ES-I3 (cell line): Measurements from ENCODE around the gene THSD7A.

Experiments
- H3K36me3 ChIP-seq: 2 replicates; pipeline ENCODE4 v1.6.1; 2013; ENCODE audit warnings: mild to moderate bottlenecking, low read length, control low read depth, moderate library complexity; ENCODE audit not compliant: insufficient read depth
- H3K4me1 ChIP-seq: 2 replicates; pipeline ENCODE4 v1.6.1; 2013; ENCODE audit warnings: mild to moderate bottlenecking, control low read depth, low read length; ENCODE audit not compliant: insufficient read depth
- H3K9ac ChIP-seq: 2 replicates; pipeline ENCODE4 v1.6.1; 2013; ENCODE audit warnings: low read depth, mild to moderate bottlenecking, low read length, moderate library complexity
- H3K9me3 ChIP-seq: 2 replicates; pipeline ENCODE4 v1.6.1; 2013; ENCODE audit warnings: mild to moderate bottlenecking, low read length, moderate library complexity; ENCODE audit not compliant: control insufficient read depth, insufficient read depth

Gene THSD7A

DNA sequence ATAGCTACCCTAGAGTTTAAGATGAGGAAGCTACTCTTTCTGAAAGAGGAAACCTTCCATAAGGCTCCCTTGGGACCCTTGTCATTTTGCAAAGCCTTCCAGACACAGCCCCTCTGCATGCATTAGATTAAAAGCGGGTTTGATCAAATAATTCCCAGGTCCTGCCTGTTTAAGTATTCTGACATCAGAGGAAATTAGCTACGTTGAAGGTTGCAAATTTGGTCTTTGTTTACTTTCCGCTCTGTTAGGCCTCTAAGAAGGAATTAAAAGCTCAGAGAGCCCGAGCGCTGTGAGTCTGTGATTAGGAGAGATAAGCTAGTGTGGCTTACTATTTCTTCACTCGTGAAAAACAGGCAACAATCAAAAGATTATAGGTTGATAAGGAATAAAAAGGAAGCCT lies 1.4 kb upstream of the THSD7A start:
- H3K9ac ChIP-seq: no peak overlapping the region
- H3K9me3 ChIP-seq: no peaks in the 10 kb centered on the region
- no peaks in the 10 kb centered on the region for H3K36me3 ChIP-seq
- peaks cover 6% of the 10 kb centered on the region; the same call in 1 of the 2 replicates for H3K4me1 ChIP-seq

DNA sequence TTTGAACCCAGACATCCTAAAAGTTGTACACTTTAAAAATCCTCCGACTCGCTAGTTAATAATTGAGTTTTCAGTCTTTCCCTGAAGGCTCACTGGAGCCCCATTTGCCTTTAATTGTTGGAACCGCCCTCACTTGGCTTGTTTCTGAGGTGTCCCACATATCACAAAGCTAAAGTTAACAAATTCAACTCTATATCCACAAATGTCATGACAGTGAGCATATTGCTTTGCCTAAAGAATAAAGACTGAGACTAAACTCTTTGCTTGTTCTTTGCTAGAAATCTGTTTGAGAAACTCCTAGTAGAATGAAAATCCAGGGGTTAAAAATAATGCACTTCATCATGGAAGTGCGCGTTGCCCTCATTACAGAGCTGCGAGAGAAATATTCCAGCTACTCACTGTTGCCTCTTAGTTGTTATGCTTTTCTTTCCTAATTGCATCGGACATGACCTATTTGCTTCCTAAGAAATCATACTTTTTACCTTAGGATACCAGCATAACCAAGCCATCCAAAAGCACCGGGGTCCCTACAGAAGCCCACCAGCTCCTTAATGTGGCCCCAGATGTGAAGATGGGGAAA lies 752 bp downstream of the THSD7A start:
- H3K36me3 ChIP-seq: no peaks in the 10 kb centered on the region
- H3K9me3 ChIP-seq: no peaks in the 10 kb centered on the region
- H3K9ac ChIP-seq: peak overlapping the region; percentile 77
- peaks cover 6% of the 10 kb centered on the region; the same call in 1 of the 2 replicates for H3K4me1 ChIP-seq

GRCh38 chr7:11830582-11831155 lies 1.3 kb downstream of the THSD7A start:
- H3K4me1 ChIP-seq: peaks cover 6% of the 10 kb centered on the region; the same call in 1 of the 2 replicates
- H3K36me3 ChIP-seq: no peaks in the 10 kb centered on the region
- H3K9me3 ChIP-seq: no peaks in the 10 kb centered on the region
- peak overlapping the region; percentile 77 for H3K9ac ChIP-seq

GRCh38 chr7:11829954-11830353 lies 2.0 kb downstream of the THSD7A start:
- Histone ChIP-seq H3K9ac (no peak overlapping the region), H3K4me1 (peaks cover 6% of the 10 kb centered on the region; the same call in 1 of the 2 replicates), H3K36me3 (no peaks in the 10 kb centered on the region), H3K9me3 (no peaks in the 10 kb centered on the region)

DNA sequence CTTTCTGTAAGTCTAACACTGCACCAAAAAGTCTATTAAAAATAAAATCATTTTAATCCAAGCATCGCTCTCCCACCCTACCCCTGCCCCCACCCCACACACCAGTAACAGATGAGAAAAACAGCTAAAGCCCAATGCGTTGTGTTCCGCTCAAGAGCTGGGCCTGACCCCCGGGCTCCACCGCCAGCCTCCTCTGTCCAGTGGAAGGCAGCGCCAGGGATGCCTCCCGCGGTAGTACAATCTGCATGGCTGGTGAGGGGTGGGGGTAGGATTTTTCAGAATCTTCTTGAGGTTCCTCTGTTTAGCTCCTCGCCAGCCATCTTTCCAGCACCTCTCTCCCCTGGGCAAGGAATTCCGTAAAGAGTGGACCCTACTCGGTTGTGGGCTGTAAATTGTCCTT lies 12.1 kb downstream of the THSD7A start:
- no peak overlapping the region for H3K9ac ChIP-seq
- H3K9me3 ChIP-seq: no peaks in the 10 kb centered on the region
- no peaks in the 10 kb centered on the region for H3K36me3 ChIP-seq
- H3K4me1 ChIP-seq: no peaks in the 10 kb centered on the region

DNA sequence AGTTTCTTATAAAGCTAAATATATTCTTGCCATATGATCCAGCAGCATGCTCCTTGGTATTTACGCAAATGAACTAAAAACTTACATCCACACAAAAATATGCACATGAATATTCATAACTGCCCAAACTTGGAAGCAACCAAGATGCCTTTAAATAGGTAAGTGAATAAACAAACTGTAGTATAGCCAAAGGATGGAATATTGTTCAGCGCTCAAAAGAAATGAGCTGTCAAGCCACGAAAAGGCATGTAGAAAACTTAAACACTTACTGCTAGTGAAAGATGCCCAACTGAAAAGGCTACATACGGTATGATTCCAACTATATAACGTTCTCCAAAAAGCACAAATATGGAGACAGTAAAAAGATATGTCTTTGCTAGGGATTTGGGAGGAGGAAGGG lies 12.7 kb downstream of the THSD7A start:
- no peaks in the 10 kb centered on the region for H3K4me1 ChIP-seq
- H3K9me3 ChIP-seq: no peaks in the 10 kb centered on the region
- no peaks in the 10 kb centered on the region for H3K36me3 ChIP-seq
- no peak overlapping the region for H3K9ac ChIP-seq

DNA sequence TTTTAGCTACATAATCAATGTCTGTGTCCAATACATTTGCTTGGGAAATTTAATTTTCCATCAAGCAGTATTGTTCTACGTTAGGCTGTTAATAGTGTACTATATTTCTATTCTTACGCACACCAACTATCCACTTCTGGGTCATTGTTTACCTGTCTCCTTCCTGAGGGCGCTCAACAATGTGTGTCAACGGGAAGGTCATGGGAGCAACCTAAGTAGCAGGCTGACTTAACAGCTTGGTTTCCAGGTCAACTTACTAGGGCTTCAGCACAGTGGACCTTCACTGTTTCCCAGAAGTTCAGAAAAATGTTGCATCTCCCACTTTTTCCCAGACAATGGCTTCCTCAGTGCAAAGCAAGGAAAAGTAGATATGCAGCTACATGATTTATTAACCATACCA lies 13.7 kb downstream of the THSD7A start:
- H3K9ac ChIP-seq: no peak overlapping the region
- no peaks in the 10 kb centered on the region for H3K4me1 ChIP-seq
- no peaks in the 10 kb centered on the region for H3K36me3 ChIP-seq
- no peaks in the 10 kb centered on the region for H3K9me3 ChIP-seq

GRCh38 chr7:11817111-11817740 lies 14.8 kb downstream of the THSD7A start:
- no peaks in the 10 kb centered on the region for H3K9me3 ChIP-seq
- H3K4me1 ChIP-seq: no peaks in the 10 kb centered on the region
- H3K36me3 ChIP-seq: no peaks in the 10 kb centered on the region
- H3K9ac ChIP-seq: no peak overlapping the region

GRCh38 chr7:11811709-11812108 lies 20.3 kb downstream of the THSD7A start:
- Histone ChIP-seq H3K9ac (no peak overlapping the region), H3K4me1 (no peaks in the 10 kb centered on the region), H3K9me3 (no peaks in the 10 kb centered on the region), H3K36me3 (no peaks in the 10 kb centered on the region)

- no peak overlapping the region for H3K9ac ChIP-seq
- no peaks in the 10 kb centered on the region for H3K9me3 ChIP-seq
- no peaks in the 10 kb centered on the region for H3K36me3 ChIP-seq
- no peaks in the 10 kb centered on the region for H3K4me1 ChIP-seq
Measured at GRCh38 chr7:11810043-11810625, 21.9 kb downstream of the THSD7A start.

- no peaks in the 10 kb centered on the region for H3K4me1 ChIP-seq
- no peaks in the 10 kb centered on the region for H3K36me3 ChIP-seq
- no peaks in the 10 kb centered on the region for H3K9me3 ChIP-seq
- H3K9ac ChIP-seq: no peak overlapping the region
Measured at GRCh38 chr7:11807000-11807399, 25.0 kb downstream of the THSD7A start.

- no peaks in the 10 kb centered on the region for H3K36me3 ChIP-seq
- H3K9me3 ChIP-seq: no peaks in the 10 kb centered on the region
- no peaks in the 10 kb centered on the region for H3K4me1 ChIP-seq
- H3K9ac ChIP-seq: no peak overlapping the region
Measured at GRCh38 chr7:11804621-11805020, 27.4 kb downstream of the THSD7A start.

GRCh38 chr7:11795231-11795630 lies 36.8 kb downstream of the THSD7A start:
- H3K9me3 ChIP-seq: no peaks in the 10 kb centered on the region
- H3K36me3 ChIP-seq: no peaks in the 10 kb centered on the region
- no peak overlapping the region for H3K9ac ChIP-seq
- H3K4me1 ChIP-seq: no peaks in the 10 kb centered on the region

DNA sequence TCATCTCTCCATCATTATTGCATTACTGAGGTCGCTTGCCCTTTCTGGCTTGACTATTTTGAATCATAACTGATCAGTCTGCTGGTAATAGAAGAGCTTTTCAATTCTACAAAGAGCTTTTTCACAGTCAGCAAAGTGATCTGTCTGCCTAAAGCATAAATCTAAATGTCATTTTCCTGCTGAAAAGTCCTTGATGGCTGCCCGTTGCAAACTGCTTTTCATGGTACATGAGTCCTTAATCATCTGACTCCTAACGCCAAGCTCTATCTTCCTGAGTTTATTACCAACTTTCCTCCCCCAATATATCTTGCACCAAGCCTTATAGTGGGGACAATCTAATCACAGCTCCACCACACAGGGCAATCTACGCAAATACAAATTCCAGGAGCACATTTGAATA lies 39.8 kb downstream of the THSD7A start:
- no peaks in the 10 kb centered on the region for H3K36me3 ChIP-seq
- no peaks in the 10 kb centered on the region for H3K4me1 ChIP-seq
- no peaks in the 10 kb centered on the region for H3K9me3 ChIP-seq
- no peak overlapping the region for H3K9ac ChIP-seq

DNA sequence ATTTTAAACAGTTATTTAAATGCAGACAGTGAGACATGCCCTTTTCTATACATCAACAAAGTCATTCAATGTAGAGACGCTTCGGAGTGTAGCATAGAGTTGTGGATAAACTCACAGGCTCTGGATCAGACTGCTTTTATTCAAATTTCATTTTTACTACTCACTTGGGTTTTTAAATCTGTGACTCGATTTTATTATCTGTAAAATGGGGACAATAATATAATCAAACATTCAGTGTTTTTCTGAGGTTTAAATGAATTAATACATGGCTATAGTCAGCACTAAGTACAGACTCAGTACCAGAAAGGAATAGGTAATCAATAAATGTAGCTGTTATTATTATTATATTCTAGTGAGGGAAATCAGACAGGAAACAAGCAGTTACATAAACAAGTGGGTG lies 43.4 kb downstream of the THSD7A start:
- Histone ChIP-seq H3K9me3 (no peaks in the 10 kb centered on the region), H3K9ac (no peak overlapping the region), H3K36me3 (no peaks in the 10 kb centered on the region), H3K4me1 (no peaks in the 10 kb centered on the region)
